Activated CD8-positive, alpha-beta T cell treated with anti-CD3 and anti-CD28 coated beads, Interleukin-2, amount 10 ng/mL, durations not matched to agents 7 days and 5 days (primary cell): ENCODE data around the gene PRPF31. TPM values are rescaled to one million over a fixed set of nuclear protein-coding genes. Genes with fewer than 3 reads are reported as not detected.
A peak's percentile ranks its signal among the peaks of the same experiment; 100 is the strongest.
"Not testable (repeated sequence)": the region's sequence is repeated elsewhere in the genome, so short reads cannot be mapped to it uniquely, and the experiment has no call there.

Source experiments
- ATAC-seq: fragments of 150-1000 bp; cut with Tn5 transposase; one replicate; pipeline ENCODE4 v1.10.0; 2021; ENCODE audit warnings: moderate library complexity
- CTCF ChIA-PET: fragments of 350-600 bp; sonication (Branson Sonifier 250); formaldehyde crosslinking; loops from one replicate; lab custom pipeline; 2021; ENCODE audit warnings: antibody characterized with exemption; lab: Charles Lee
- POLR2A ChIA-PET: fragments of 350-600 bp; sonication (Branson Sonifier 250); formaldehyde crosslinking; loops from one replicate; lab custom pipeline; 2021; ENCODE audit warnings: antibody characterized with exemption; lab: Charles Lee
- DNase-seq: peaks from one replicate; pipeline ENCODE4 v3.0.0-alpha.2; 2020
- H3K27ac Mint-ChIP-seq: one replicate; pipeline ENCODE4 v1.8.0; 2021; ENCODE audit warnings: mild to moderate bottlenecking, mixed read lengths
- H3K27me3 Mint-ChIP-seq: one replicate; pipeline ENCODE4 v1.8.0; 2021; ENCODE audit warnings: low read depth, mixed read lengths
- H3K36me3 Mint-ChIP-seq: one replicate; pipeline ENCODE4 v1.8.0; 2021; ENCODE audit warnings: low read depth, mixed read lengths
- H3K4me1 Mint-ChIP-seq: one replicate; pipeline ENCODE4 v1.8.0; 2021; ENCODE audit warnings: low read depth, mixed read lengths
- H3K4me3 Mint-ChIP-seq: one replicate; pipeline ENCODE4 v1.8.0; 2021; ENCODE audit warnings: mild to moderate bottlenecking, mixed read lengths
- H3K9me3 Mint-ChIP-seq: one replicate; pipeline ENCODE4 v1.8.0; 2022; ENCODE audit warnings: mixed read lengths; ENCODE audit not compliant: insufficient read depth
- total RNA-seq, 2 experiments: library from RNA; stranded (reverse); gene quantifications; one replicate each; pipeline ENCODE4 v1.2.3, GENCODE V29; 2021

Gene PRPF31, protein sequence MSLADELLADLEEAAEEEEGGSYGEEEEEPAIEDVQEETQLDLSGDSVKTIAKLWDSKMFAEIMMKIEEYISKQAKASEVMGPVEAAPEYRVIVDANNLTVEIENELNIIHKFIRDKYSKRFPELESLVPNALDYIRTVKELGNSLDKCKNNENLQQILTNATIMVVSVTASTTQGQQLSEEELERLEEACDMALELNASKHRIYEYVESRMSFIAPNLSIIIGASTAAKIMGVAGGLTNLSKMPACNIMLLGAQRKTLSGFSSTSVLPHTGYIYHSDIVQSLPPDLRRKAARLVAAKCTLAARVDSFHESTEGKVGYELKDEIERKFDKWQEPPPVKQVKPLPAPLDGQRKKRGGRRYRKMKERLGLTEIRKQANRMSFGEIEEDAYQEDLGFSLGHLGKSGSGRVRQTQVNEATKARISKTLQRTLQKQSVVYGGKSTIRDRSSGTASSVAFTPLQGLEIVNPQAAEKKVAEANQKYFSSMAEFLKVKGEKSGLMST
- total RNA-seq = 10 to 100 TPM; 77.5 to 82.8 TPM

DNA sequence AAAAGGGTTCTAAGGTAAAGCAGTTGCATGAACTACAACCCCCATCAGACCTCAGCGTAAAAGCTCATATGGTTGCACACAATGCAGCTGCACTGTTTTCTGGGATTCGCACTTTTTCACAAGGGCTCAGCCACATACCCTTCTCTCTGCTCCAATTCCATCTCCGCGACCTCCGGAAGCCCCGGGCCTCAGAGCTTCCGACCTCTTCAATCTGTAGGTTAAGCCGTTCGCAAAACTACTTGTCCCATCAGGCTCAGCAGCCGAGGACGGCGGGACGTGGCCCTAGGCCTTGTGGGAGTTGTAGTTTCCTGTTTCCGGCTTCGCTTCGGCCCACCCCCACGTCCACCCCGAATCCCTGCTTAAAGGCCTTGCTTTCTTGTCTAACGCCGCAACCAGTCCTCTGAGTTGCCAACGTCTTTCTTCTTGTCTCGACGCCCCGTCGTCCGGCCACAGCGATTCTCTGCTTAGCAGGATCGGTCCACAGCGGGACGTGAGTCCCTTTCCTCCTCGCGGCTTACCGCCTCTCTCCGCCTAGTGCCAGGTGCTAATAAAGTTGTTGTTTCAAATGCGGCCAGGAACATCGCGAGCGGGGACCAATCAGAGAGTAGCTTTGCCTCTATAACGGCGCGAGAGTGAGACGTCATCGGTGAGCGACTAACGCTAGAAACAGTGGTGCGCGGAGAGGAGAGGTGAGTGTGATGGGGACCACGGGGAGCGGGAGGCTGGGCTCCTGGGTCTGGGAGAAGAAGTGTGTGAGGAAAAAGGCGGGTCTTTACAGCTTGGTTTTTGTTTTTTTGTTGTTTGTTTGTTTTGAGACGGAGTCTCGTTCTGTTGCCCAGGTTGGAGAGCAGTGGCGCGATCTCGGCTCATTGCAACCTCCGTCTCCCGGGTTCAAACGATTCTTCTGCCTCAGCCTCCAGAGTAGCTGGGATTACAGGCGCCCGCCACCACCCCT is at the start of gene PRPF31, which contains the start of gene TFPT:
Gene PRPF31 (plus strand): TSS at position 646 of the 955 bp plus-strand sequence. CDS start 2,525 bp downstream, outside the sequence.
Gene TFPT (minus strand): TSS at position 549 of the 955 bp plus-strand sequence. CDS start 388 bp downstream, at position 161.
- H3K4me1 Mint-ChIP-seq = peaks cover 29% of the 10 kb centered on the region
- no peaks in the 10 kb centered on the region for H3K27me3 Mint-ChIP-seq
- POLR2A ChIA-PET = interaction anchor here (0.6 to 2.9 kb wide), 12 partner anchors 9 to 248 kb away, joined by 3 to 21 read pairs (median 4); partner anchors contain the start of genes CNOT3, LENG1, MYADM and NDUFA3
- H3K9me3 Mint-ChIP-seq = no peaks in the 10 kb centered on the region
- ATAC-seq = peak; percentile 92
- peak within 1 kb of the TSS; percentile 98 for H3K4me3 Mint-ChIP-seq
- H3K27ac Mint-ChIP-seq = peak within 1 kb of the TSS; percentile 94
- peak; percentile 98 for DNase-seq
- CTCF ChIA-PET = interaction anchor here (1.4 kb wide), 1 partner anchor 21 kb away, joined by 3 read pairs; no protein-coding TSS in a partner anchor
- H3K36me3 Mint-ChIP-seq = peaks cover 37% of the 10 kb centered on the region

DNA sequence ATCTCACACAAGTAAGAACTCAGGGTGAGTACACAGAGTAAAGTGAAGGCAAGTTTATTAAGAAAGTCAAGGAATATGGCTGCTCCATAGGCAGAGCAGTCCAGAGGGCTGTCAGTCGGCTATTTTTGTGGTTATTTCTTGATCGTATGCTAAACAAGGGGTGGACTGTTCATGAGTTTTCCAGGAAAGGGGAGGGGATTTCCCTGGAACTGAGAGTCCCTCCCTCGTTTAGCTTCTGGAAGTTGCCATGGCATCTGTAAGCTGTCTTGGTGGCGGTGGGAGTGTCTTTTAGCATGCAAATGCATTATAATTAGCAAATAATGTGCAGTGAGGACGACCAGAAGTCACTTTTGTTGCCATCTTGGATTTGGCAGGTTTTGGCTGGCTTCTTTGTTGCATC is 46.1 kb upstream of the PRPF31 start:
- H3K27ac Mint-ChIP-seq = no peak overlapping the region
- no peak for DNase-seq
- ATAC-seq = no peak
- H3K4me3 Mint-ChIP-seq = no peak overlapping the region
- POLR2A ChIA-PET = no interaction called here
- CTCF ChIA-PET = no interaction called here
- H3K4me1 Mint-ChIP-seq = no peaks in the 10 kb centered on the region
- no peaks in the 10 kb centered on the region for H3K9me3 Mint-ChIP-seq
- no peaks in the 10 kb centered on the region for H3K36me3 Mint-ChIP-seq
- H3K27me3 Mint-ChIP-seq = no peaks in the 10 kb centered on the region

DNA sequence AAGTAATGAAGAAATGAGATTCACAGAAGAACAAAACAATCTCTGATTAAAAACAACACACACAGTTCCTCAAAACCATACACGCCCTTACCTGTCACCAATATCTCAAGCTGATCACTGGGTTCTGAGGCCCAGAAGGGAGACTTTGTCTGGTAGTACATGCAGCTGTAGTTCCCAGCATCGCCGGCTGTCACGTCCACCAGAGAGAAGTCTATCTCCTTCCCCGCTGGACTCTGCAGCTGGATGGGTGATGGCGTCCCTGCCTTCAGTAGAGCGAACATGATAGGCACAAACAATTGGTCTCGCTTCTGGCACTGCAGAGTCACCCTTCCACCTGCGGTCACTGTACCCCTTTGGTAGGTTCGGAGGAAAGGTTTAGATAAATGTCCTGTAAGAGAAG is 41.7 kb upstream of the PRPF31 start:
- no peak overlapping the region for H3K4me3 Mint-ChIP-seq
- no peaks in the 10 kb centered on the region for H3K9me3 Mint-ChIP-seq
- ChIA-PET CTCF (no interaction called here), POLR2A (no interaction called here)
- ATAC-seq (no peak), DNase-seq (no peak)
- no peaks in the 10 kb centered on the region for H3K27me3 Mint-ChIP-seq
- no peaks in the 10 kb centered on the region for H3K4me1 Mint-ChIP-seq
- no peaks in the 10 kb centered on the region for H3K36me3 Mint-ChIP-seq
- H3K27ac Mint-ChIP-seq = no peak overlapping the region

DNA sequence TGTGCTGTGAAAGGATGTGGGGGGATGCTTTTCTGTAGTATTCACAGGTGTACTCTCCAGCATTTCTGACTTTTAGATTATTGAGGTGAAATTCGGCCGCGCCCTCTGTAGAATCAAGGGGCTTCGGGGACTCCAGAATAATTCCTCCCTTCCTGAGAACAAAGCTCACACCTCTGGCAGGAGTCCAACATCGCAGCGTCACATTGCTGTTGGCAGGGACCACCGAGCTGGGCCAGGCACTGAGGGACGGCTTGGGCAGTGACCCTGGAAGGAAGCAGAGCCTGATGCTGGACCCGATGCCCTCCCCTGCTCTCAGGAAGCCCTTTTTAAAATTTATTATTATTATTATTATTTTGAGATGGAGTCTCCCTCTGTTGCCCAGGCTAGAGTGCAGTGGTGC is 40.7 kb upstream of the PRPF31 start:
- H3K36me3 Mint-ChIP-seq = no peaks in the 10 kb centered on the region
- no peaks in the 10 kb centered on the region for H3K27me3 Mint-ChIP-seq
- no peak overlapping the region for H3K27ac Mint-ChIP-seq
- ATAC-seq (no peak), DNase-seq (no peak)
- ChIA-PET POLR2A (no interaction called here), CTCF (no interaction called here)
- H3K4me1 Mint-ChIP-seq = no peaks in the 10 kb centered on the region
- no peaks in the 10 kb centered on the region for H3K9me3 Mint-ChIP-seq
- H3K4me3 Mint-ChIP-seq = no peak overlapping the region

DNA sequence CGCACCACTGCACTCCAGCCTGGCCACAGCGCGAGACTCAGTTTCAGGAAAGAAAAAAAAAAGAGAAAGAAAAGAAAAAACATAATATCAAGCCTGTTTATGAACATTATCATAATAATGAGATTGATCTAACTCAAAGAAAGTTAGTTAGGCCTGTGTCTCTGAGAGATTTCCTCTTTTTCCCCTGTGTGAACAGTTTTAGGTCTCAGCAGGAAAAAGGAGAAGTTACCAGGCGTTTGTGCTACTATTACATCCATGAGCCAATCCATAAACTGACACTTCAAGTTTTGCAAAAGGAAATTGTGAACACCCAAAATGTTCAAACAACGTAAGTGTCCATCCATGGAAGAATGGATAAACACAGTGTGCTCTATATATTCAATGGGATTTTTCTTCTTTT is 38.2 kb upstream of the PRPF31 start:
- no peak for ATAC-seq
- no peak for DNase-seq
- Mint-ChIP-seq H3K27ac (no peak overlapping the region), H3K9me3 (no peaks in the 10 kb centered on the region), H3K4me1 (no peaks in the 10 kb centered on the region), H3K36me3 (no peaks in the 10 kb centered on the region), H3K27me3 (no peaks in the 10 kb centered on the region), H3K4me3 (no peak overlapping the region)
- CTCF ChIA-PET = no interaction called here
- POLR2A ChIA-PET = no interaction called here

DNA sequence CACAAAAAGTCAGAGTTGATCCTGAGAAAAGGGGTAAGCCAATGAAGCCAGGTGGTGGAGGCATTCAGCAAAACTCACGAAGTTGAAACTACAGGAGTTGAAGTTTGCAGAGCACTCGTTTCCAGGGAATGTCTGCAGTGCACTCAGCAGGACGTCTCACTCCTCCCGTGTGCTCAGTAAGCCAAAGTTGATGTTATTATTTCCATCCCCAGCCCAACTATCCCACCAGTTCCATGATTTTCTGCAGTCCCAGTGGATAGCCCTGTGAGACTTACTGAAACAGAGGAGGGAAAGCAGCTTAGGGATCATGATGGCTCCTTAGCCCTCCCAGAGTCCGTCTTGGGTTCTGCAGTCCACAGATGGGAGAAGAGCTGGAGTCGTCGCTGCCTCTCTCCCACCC is 34.5 kb upstream of the PRPF31 start, which contains the start of gene TARM1:
Gene TARM1 (minus strand): TSS at position 334 of the 400 bp plus-strand sequence. CDS start 25 bp downstream, at position 309.
- Mint-ChIP-seq H3K27ac (no peak within 1 kb of the TSS), H3K4me1 (no peaks in the 10 kb centered on the region), H3K27me3 (no peaks in the 10 kb centered on the region), H3K9me3 (peaks cover 6% of the 10 kb centered on the region), H3K36me3 (no peaks in the 10 kb centered on the region), H3K4me3 (no peak within 1 kb of the TSS)
- POLR2A ChIA-PET = no interaction called here
- DNase-seq (no peak), ATAC-seq (no peak)
- CTCF ChIA-PET = no interaction called here

DNA sequence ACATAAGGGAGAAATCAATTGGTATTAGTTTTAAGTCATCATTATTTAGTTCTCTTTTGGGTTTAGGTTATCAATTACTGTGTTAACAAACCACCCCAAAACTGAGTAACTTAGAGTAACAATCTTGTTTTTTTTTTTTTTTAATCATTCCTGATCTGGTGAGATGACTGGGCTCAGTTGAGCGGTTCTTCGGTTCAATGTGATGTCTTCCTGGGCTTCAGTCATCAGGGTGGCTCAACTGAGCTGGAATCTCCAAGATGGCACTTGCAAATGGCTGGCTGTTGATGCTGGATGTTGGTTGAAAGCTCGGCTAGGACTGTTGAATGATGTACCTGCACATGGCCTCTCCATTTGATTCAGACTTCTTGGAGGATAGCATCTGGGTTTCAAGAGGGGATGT is 31.1 kb upstream of the PRPF31 start:
- H3K27ac Mint-ChIP-seq = no peak overlapping the region
- peaks cover 6% of the 10 kb centered on the region for H3K9me3 Mint-ChIP-seq
- ATAC-seq = no peak
- no peak for DNase-seq
- CTCF ChIA-PET = no interaction called here
- POLR2A ChIA-PET = no interaction called here
- no peak overlapping the region for H3K4me3 Mint-ChIP-seq
- H3K36me3 Mint-ChIP-seq = no peaks in the 10 kb centered on the region
- no peaks in the 10 kb centered on the region for H3K4me1 Mint-ChIP-seq
- H3K27me3 Mint-ChIP-seq = no peaks in the 10 kb centered on the region

DNA sequence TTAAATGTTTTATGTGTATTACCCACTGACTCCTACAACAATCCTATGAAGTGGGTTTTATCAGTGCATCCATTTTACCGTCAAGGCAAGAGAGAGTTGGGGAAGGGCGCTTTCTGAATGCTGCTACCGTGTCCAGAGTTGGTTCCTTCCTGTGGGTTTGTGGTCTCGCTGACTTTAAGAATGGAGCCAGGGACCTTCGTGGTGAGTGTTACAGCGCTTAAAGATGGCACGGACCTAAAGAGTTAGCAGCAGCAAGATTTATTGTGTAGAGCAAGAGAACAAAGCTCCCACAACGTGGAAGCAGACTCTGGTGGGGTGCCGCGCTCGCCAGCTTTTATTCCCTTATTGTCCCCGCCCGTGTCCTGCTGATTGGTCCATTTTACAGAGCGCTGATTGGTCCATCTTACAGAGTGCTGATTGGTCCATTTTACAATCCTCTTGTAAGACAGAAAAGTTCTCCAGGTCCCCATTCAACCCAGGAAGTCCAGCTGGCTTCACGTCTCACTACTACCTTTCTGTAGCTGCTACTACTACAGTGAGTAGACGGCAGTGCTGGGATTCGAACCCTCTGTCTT is 21.0 kb upstream of the PRPF31 start:
- no peak for ATAC-seq
- Mint-ChIP-seq H3K36me3 (no peaks in the 10 kb centered on the region), H3K4me1 (peaks cover 20% of the 10 kb centered on the region), H3K4me3 (no peak overlapping the region), H3K27ac (no peak overlapping the region), H3K27me3 (peaks cover 15% of the 10 kb centered on the region), H3K9me3 (no peaks in the 10 kb centered on the region)
- ChIA-PET CTCF (interaction anchor here (1.3 to 2.0 kb wide), 2 partner anchors 42 to 64 kb away, joined by 3 to 6 read pairs; no protein-coding TSS in a partner anchor), POLR2A (interaction anchor here (1.4 kb wide), 1 partner anchor 106 kb away, joined by 5 read pairs; no protein-coding TSS in a partner anchor)
- no peak for DNase-seq

DNA sequence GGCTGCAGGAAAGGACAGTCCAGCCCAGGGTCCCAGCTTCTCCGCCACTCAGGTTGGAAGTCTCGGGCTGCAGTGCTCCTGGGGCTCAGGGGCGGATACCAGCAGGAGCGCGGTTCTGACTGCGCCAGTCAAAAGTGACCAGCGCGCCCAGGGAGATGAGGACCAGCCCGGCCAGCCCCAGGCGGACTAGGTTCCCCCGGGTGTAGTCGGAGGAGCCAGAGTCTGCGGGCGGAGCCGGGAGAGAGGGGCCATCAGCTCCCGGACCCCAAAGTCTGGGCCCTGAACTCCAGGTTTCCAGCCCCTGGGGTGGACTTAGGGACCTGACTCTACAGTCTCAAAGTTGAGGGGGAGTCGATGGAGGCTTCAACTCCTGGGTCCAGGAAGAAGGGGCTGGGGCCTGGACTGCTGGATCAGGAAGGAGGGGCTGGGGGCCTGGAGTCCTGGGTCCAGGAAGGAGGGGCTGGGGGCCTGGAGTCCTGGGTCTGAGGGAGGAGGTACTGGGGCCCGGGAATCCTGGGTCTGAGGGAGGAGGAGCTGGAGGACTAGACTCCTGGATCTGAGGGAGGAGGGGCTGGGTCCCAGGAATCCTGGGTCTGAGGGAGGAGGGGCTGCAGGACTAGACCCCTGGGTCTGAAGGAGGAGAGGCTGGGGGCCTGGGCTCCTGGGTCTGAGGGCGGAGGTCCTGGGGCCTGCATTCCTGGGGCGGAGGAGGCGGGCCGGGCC is 20.3 kb upstream of the PRPF31 start:
- Mint-ChIP-seq H3K27ac (no peak overlapping the region), H3K36me3 (no peaks in the 10 kb centered on the region), H3K4me1 (peaks cover 20% of the 10 kb centered on the region), H3K9me3 (no peaks in the 10 kb centered on the region), H3K4me3 (peak overlapping the region; percentile 52), H3K27me3 (peaks cover 15% of the 10 kb centered on the region)
- POLR2A ChIA-PET = interaction anchor here (0.9 to 1.4 kb wide), 3 partner anchors 20 to 106 kb away, joined by 3 to 5 read pairs (median 4); partner anchors contain the start of genes CNOT3, PRPF31 and TFPT
- CTCF ChIA-PET = interaction anchor here (1.3 to 2.0 kb wide), 2 partner anchors 42 to 65 kb away, joined by 3 to 6 read pairs; no protein-coding TSS in a partner anchor
- DNase-seq (no peak), ATAC-seq (no peak)

DNA sequence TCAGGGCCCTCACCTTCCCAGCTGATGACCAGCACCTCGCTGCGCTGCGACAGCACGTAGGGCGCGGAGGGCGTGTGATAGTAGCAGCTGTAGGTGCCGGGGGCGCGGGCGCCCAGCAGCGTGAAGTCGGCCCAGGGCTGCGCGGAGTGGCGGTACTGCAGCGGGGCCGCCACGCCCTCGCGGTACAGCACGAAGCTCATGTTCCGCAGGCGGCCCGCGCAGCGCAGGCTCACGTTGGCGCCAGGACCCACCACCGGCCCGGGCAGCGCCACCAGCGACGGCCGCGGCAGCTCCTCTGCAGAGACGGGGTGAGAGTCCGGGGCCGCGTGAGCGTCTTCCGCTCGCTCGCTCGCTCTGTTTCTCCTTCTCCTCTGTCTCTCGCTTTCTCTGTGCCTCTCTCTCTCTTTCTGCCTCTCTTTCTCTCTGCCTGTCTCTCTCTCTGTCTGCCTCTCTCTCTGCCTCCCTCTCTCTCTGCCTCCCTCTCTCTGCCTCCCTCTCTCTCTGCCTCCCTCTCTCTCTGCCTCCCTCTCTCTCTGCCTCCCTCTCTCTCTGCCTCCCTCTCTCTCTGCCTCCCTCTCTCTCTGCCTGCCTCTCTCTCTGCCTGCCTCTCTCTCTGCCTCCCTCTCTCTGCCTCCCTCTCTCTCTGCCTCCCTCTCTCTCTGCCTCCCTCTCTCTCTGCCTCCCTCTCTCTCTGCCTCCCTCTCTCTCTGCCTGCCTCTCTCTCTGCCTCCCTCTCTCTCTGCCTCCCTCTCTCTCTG is 19.5 kb upstream of the PRPF31 start:
- not testable (repeated sequence) for H3K9me3 Mint-ChIP-seq, H3K36me3 Mint-ChIP-seq
- ChIA-PET CTCF (interaction anchor here (1.5 to 2.0 kb wide), 2 partner anchors 66 to 385 kb away, joined by 3 to 6 read pairs; no protein-coding TSS in a partner anchor), POLR2A (interaction anchor here (0.9 to 1.4 kb wide), 3 partner anchors 20 to 105 kb away, joined by 3 to 5 read pairs (median 4); partner anchors contain the start of genes CNOT3, PRPF31 and TFPT)
- Mint-ChIP-seq H3K27me3 (peaks cover 15% of the 10 kb centered on the region), H3K4me1 (peaks cover 20% of the 10 kb centered on the region), H3K27ac (peak overlapping the region; percentile 76), H3K4me3 (peak overlapping the region; percentile 52)
- ATAC-seq (peak; percentile 84), DNase-seq (peak; percentile 64)
